ENCODE measurements around the gene CNTFR. TPM values are rescaled to one million over a fixed set of nuclear protein-coding genes. Genes with fewer than 3 reads are reported as not detected.

CNTFR gene
- total and polyA plus RNA-seq, 10 of the 15 experiments (the other 5 are each of a cell fraction or from before 2014, with no cell fraction given), result not detected

GRCh38 chr9:34546834-34547827, 42.4 kb downstream of the CNTFR start (continued):
- TF ChIP-seq, protein P1, sequence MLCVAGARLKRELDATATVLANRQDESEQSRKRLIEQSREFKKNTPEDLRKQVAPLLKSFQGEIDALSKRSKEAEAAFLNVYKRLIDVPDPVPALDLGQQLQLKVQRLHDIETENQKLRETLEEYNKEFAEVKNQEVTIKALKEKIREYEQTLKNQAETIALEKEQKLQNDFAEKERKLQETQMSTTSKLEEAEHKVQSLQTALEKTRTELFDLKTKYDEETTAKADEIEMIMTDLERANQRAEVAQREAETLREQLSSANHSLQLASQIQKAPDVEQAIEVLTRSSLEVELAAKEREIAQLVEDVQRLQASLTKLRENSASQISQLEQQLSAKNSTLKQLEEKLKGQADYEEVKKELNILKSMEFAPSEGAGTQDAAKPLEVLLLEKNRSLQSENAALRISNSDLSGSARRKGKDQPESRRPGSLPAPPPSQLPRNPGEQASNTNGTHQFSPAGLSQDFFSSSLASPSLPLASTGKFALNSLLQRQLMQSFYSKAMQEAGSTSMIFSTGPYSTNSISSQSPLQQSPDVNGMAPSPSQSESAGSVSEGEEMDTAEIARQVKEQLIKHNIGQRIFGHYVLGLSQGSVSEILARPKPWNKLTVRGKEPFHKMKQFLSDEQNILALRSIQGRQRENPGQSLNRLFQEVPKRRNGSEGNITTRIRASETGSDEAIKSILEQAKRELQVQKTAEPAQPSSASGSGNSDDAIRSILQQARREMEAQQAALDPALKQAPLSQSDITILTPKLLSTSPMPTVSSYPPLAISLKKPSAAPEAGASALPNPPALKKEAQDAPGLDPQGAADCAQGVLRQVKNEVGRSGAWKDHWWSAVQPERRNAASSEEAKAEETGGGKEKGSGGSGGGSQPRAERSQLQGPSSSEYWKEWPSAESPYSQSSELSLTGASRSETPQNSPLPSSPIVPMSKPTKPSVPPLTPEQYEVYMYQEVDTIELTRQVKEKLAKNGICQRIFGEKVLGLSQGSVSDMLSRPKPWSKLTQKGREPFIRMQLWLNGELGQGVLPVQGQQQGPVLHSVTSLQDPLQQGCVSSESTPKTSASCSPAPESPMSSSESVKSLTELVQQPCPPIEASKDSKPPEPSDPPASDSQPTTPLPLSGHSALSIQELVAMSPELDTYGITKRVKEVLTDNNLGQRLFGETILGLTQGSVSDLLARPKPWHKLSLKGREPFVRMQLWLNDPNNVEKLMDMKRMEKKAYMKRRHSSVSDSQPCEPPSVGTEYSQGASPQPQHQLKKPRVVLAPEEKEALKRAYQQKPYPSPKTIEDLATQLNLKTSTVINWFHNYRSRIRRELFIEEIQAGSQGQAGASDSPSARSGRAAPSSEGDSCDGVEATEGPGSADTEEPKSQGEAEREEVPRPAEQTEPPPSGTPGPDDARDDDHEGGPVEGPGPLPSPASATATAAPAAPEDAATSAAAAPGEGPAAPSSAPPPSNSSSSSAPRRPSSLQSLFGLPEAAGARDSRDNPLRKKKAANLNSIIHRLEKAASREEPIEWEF (IDR thresholded peaks at IDR 0.05; ENCODE audit: insufficient replicate concordance, low read depth, low read length), result no peak
- TF ChIP-seq POLR2AphosphoS2 (IDR thresholded peaks at IDR 0.05; ENCODE audit: low read depth, low read length) (no peak), NKRF (conservative IDR thresholded peaks at IDR 0.05) (no peak), MYB (IDR thresholded peaks at IDR 0.05; ENCODE audit: borderline replicate concordance, low read depth, low read length) (no peak), EP300 (IDR thresholded peaks at IDR 0.05; ENCODE audit: borderline replicate concordance in 1 of 2, control insufficient read depth in 1 of 2, low read depth in 2 of 2, low read length in 2 of 2) (no peak), SREBF1 (IDR thresholded peaks at IDR 0.05; ENCODE audit: low read length) (no peak), YBX1 (IDR thresholded peaks at IDR 0.05) (no peak), SREBF2 (IDR thresholded peaks at IDR 0.05; ENCODE audit: low read length) (no peak)
- TF ChIP-seq, protein P2, sequence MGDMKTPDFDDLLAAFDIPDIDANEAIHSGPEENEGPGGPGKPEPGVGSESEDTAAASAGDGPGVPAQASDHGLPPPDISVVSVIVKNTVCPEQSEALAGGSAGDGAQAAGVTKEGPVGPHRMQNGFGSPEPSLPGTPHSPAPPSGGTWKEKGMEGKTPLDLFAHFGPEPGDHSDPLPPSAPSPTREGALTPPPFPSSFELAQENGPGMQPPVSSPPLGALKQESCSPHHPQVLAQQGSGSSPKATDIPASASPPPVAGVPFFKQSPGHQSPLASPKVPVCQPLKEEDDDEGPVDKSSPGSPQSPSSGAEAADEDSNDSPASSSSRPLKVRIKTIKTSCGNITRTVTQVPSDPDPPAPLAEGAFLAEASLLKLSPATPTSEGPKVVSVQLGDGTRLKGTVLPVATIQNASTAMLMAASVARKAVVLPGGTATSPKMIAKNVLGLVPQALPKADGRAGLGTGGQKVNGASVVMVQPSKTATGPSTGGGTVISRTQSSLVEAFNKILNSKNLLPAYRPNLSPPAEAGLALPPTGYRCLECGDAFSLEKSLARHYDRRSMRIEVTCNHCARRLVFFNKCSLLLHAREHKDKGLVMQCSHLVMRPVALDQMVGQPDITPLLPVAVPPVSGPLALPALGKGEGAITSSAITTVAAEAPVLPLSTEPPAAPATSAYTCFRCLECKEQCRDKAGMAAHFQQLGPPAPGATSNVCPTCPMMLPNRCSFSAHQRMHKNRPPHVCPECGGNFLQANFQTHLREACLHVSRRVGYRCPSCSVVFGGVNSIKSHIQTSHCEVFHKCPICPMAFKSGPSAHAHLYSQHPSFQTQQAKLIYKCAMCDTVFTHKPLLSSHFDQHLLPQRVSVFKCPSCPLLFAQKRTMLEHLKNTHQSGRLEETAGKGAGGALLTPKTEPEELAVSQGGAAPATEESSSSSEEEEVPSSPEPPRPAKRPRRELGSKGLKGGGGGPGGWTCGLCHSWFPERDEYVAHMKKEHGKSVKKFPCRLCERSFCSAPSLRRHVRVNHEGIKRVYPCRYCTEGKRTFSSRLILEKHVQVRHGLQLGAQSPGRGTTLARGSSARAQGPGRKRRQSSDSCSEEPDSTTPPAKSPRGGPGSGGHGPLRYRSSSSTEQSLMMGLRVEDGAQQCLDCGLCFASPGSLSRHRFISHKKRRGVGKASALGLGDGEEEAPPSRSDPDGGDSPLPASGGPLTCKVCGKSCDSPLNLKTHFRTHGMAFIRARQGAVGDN (IDR thresholded peaks at IDR 0.05), result no peak
- TF ChIP-seq, protein P3, sequence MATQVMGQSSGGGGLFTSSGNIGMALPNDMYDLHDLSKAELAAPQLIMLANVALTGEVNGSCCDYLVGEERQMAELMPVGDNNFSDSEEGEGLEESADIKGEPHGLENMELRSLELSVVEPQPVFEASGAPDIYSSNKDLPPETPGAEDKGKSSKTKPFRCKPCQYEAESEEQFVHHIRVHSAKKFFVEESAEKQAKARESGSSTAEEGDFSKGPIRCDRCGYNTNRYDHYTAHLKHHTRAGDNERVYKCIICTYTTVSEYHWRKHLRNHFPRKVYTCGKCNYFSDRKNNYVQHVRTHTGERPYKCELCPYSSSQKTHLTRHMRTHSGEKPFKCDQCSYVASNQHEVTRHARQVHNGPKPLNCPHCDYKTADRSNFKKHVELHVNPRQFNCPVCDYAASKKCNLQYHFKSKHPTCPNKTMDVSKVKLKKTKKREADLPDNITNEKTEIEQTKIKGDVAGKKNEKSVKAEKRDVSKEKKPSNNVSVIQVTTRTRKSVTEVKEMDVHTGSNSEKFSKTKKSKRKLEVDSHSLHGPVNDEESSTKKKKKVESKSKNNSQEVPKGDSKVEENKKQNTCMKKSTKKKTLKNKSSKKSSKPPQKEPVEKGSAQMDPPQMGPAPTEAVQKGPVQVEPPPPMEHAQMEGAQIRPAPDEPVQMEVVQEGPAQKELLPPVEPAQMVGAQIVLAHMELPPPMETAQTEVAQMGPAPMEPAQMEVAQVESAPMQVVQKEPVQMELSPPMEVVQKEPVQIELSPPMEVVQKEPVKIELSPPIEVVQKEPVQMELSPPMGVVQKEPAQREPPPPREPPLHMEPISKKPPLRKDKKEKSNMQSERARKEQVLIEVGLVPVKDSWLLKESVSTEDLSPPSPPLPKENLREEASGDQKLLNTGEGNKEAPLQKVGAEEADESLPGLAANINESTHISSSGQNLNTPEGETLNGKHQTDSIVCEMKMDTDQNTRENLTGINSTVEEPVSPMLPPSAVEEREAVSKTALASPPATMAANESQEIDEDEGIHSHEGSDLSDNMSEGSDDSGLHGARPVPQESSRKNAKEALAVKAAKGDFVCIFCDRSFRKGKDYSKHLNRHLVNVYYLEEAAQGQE (IDR thresholded peaks at IDR 0.05; ENCODE audit: low read depth, low read length), result no peak
